Measurements from ENCODE around the gene ERVFRD-1.

Gene ERVFRD-1

GRCh38 chr6:11062715-11063114, 48.8 kb downstream of the ERVFRD-1 start:
- no peak overlapping the region for H3K4me3 ChIP-seq (ENCODE audit: low read depth in 1 of 2, low read length in 2 of 2)
- no peak overlapping the region for H3K9ac ChIP-seq (ENCODE audit: low read length)
- no peaks in the 10 kb centered on the region for H3K4me1 ChIP-seq (ENCODE audit: insufficient read depth, low read length)
- H3K9me3 ChIP-seq (ENCODE audit: low read length): no peaks in the 10 kb centered on the region
- H3K27ac ChIP-seq (ENCODE audit: low read depth, low read length): no peak overlapping the region
- no peaks in the 10 kb centered on the region for H3K36me3 ChIP-seq (ENCODE audit: insufficient read depth, low read length)
- no peaks in the 10 kb centered on the region for H3K27me3 ChIP-seq (ENCODE audit: control insufficient read depth in 1 of 2, insufficient read depth in 2 of 2, low read length in 2 of 2)

DNA sequence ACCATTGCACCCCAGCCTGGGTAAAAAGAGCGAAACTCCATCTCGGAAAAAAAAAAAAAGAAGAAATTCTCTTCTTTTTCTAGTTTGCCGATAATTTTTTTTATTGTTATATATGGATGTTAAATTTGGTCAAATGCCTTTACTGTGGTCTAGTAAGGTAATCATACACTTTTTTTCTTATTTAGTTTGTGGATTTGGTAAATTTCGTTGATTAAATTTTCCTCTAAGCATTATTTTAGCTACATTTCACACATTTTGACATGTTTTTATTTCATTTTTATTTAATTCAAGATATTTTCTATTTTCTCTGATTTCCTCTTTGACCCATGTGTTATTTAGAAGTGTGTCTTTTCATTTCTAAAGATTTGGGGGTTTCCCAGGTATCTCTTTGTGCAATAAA, 49.4 kb downstream of the ERVFRD-1 start:
- H3K4me1 ChIP-seq (ENCODE audit: insufficient read depth, low read length): no peaks in the 10 kb centered on the region
- H3K4me3 ChIP-seq (ENCODE audit: low read depth in 1 of 2, low read length in 2 of 2): no peak overlapping the region
- no peak overlapping the region for H3K9ac ChIP-seq (ENCODE audit: low read length)
- no peaks in the 10 kb centered on the region for H3K27me3 ChIP-seq (ENCODE audit: control insufficient read depth in 1 of 2, insufficient read depth in 2 of 2, low read length in 2 of 2)
- H3K36me3 ChIP-seq (ENCODE audit: insufficient read depth, low read length): no peaks in the 10 kb centered on the region
- no peak overlapping the region for H3K27ac ChIP-seq (ENCODE audit: low read depth, low read length)
- H3K9me3 ChIP-seq (ENCODE audit: low read length): no peaks in the 10 kb centered on the region

- H3K4me1 ChIP-seq (ENCODE audit: insufficient read depth, low read length): no peaks in the 10 kb centered on the region
- no peak overlapping the region for H3K9ac ChIP-seq (ENCODE audit: low read length)
- no peaks in the 10 kb centered on the region for H3K27me3 ChIP-seq (ENCODE audit: control insufficient read depth in 1 of 2, insufficient read depth in 2 of 2, low read length in 2 of 2)
- H3K27ac ChIP-seq (ENCODE audit: low read depth, low read length): no peak overlapping the region
- no peaks in the 10 kb centered on the region for H3K9me3 ChIP-seq (ENCODE audit: low read length)
- H3K4me3 ChIP-seq (ENCODE audit: low read depth in 1 of 2, low read length in 2 of 2): no peak overlapping the region
- no peaks in the 10 kb centered on the region for H3K36me3 ChIP-seq (ENCODE audit: insufficient read depth, low read length)
These were observed 53.1 kb downstream of the ERVFRD-1 start for GRCh38 chr6:11058406-11058805.

DNA sequence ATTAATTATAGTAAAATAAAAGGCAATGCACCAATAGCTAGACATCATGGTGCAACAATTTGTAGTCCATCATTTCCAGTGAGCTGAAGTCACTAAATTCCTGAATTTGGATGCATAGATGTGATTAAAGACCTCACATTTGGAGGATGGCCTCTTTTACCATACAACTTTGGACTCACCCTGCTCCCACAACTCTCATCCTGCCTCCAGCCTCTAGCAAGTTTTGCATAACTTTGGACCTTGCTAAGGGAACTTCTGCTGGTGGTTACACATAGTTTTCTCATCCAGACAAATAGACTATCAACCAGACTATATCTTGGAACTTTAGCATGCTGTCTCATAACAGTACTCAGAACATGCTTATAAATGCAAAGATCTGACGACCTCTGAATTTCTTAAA, 54.7 kb downstream of the ERVFRD-1 start:
- H3K36me3 ChIP-seq (ENCODE audit: insufficient read depth, low read length): no peaks in the 10 kb centered on the region
- H3K9me3 ChIP-seq (ENCODE audit: low read length): no peaks in the 10 kb centered on the region
- no peaks in the 10 kb centered on the region for H3K27me3 ChIP-seq (ENCODE audit: control insufficient read depth in 1 of 2, insufficient read depth in 2 of 2, low read length in 2 of 2)
- no peak overlapping the region for H3K4me3 ChIP-seq (ENCODE audit: low read depth in 1 of 2, low read length in 2 of 2)
- no peak overlapping the region for H3K9ac ChIP-seq (ENCODE audit: low read length)
- H3K27ac ChIP-seq (ENCODE audit: low read depth, low read length): no peak overlapping the region
- H3K4me1 ChIP-seq (ENCODE audit: insufficient read depth, low read length): no peaks in the 10 kb centered on the region

DNA sequence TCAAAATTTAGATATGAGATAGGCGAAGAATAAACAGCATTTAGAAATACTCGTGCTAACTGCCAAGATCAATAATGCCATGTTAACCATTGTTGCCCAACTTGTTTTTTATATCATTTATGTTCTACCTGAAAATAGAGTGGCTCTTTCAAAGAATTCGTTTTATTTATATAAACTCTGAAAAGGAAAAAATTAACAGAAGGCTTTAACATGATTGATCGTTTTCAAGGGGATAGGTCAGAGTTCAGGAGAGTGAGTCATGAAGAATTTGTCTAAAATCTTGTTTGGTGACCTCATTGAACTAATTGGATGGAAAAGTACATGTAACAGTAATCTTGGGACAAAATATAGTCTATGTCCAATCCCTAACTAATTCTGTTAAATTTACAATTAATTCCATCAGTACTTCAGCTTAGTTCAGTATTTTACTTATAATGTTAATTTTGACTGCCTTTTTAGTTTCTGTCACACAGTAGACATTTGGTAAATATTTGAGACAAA, 56.3 kb downstream of the ERVFRD-1 start:
- Histone ChIP-seq H3K9me3 (ENCODE audit: low read length) (no peaks in the 10 kb centered on the region), H3K36me3 (ENCODE audit: insufficient read depth, low read length) (no peaks in the 10 kb centered on the region), H3K4me1 (ENCODE audit: insufficient read depth, low read length) (no peaks in the 10 kb centered on the region), H3K9ac (ENCODE audit: low read length) (no peak overlapping the region), H3K27ac (ENCODE audit: low read depth, low read length) (no peak overlapping the region), H3K27me3 (ENCODE audit: control insufficient read depth in 1 of 2, insufficient read depth in 2 of 2, low read length in 2 of 2) (no peaks in the 10 kb centered on the region), H3K4me3 (ENCODE audit: low read depth in 1 of 2, low read length in 2 of 2) (no peak overlapping the region)

DNA sequence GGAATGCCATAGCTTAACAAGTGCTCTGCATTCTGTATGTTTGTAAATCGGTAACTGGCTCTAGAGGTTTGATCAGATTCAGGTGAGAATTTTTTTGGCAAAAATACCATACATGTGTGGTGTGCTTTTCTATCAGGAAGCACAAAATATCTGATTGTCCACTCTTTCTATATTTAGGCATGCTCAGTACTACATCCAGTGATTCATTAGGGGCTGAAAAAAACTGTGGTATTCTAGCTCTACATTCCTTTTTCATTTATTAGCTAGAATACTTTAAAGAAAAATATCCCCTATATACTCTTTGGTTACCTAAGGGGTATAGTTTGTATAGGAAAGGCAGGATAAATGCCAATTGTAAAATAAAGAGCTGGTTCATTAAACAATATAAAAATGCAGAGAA, 56.8 kb downstream of the ERVFRD-1 start:
- H3K9ac ChIP-seq (ENCODE audit: low read length): no peak overlapping the region
- H3K27ac ChIP-seq (ENCODE audit: low read depth, low read length): no peak overlapping the region
- H3K4me3 ChIP-seq (ENCODE audit: low read depth in 1 of 2, low read length in 2 of 2): no peak overlapping the region
- no peaks in the 10 kb centered on the region for H3K4me1 ChIP-seq (ENCODE audit: insufficient read depth, low read length)
- H3K36me3 ChIP-seq (ENCODE audit: insufficient read depth, low read length): no peaks in the 10 kb centered on the region
- no peaks in the 10 kb centered on the region for H3K27me3 ChIP-seq (ENCODE audit: control insufficient read depth in 1 of 2, insufficient read depth in 2 of 2, low read length in 2 of 2)
- H3K9me3 ChIP-seq (ENCODE audit: low read length): no peaks in the 10 kb centered on the region

- Histone ChIP-seq H3K9ac (ENCODE audit: low read length) (no peak overlapping the region), H3K27me3 (ENCODE audit: control insufficient read depth in 1 of 2, insufficient read depth in 2 of 2, low read length in 2 of 2) (no peaks in the 10 kb centered on the region), H3K4me3 (ENCODE audit: low read depth in 1 of 2, low read length in 2 of 2) (no peak overlapping the region), H3K4me1 (ENCODE audit: insufficient read depth, low read length) (no peaks in the 10 kb centered on the region), H3K9me3 (ENCODE audit: low read length) (no peaks in the 10 kb centered on the region), H3K27ac (ENCODE audit: low read depth, low read length) (no peak overlapping the region), H3K36me3 (ENCODE audit: insufficient read depth, low read length) (no peaks in the 10 kb centered on the region)
These were observed 58.2 kb downstream of the ERVFRD-1 start for GRCh38 chr6:11053307-11053706.
